ENCODE measurements around the gene HOXA13.
A peak's percentile ranks its signal among the peaks of the same experiment; 100 is the strongest.

The HOXA13 gene

GRCh38 chr7:27154369-27154768 lies 45.5 kb downstream of the HOXA13 start:
- Mint-ChIP-seq H3K4me3 (peak overlapping the region; percentile 58), H3K9me3 (no peaks in the 10 kb centered on the region), H3K36me3 (ENCODE audit: insufficient read depth) (peaks cover 36% of the 10 kb centered on the region), H3K27ac (ENCODE audit: low read depth) (peak overlapping the region; percentile 82), H3K27me3 (peaks cover 96% of the 10 kb centered on the region), H3K4me1 (peaks cover 55% of the 10 kb centered on the region)
- ATAC-seq (replicated peaks; ENCODE audit: extremely low read depth, poor library complexity, severe bottlenecking) (no peak), DNase-seq (ENCODE audit: low spot score in 2 of 2) (no peak)

- no peak overlapping the region for H3K27ac Mint-ChIP-seq (ENCODE audit: low read depth)
- peaks cover 36% of the 10 kb centered on the region for H3K36me3 Mint-ChIP-seq (ENCODE audit: insufficient read depth)
- H3K4me3 Mint-ChIP-seq: no peak overlapping the region
- DNase-seq (ENCODE audit: low spot score in 2 of 2): no peak
- no peaks in the 10 kb centered on the region for H3K9me3 Mint-ChIP-seq
- ATAC-seq (replicated peaks; ENCODE audit: extremely low read depth, poor library complexity, severe bottlenecking): no peak
- H3K4me1 Mint-ChIP-seq: peaks cover 50% of the 10 kb centered on the region
- peaks cover 96% of the 10 kb centered on the region for H3K27me3 Mint-ChIP-seq
Observed at GRCh38 chr7:27153526-27153925, 46.4 kb downstream of the HOXA13 start.

- peaks cover 32% of the 10 kb centered on the region for H3K36me3 Mint-ChIP-seq (ENCODE audit: insufficient read depth)
- peaks cover 96% of the 10 kb centered on the region for H3K27me3 Mint-ChIP-seq
- H3K9me3 Mint-ChIP-seq: no peaks in the 10 kb centered on the region
- peaks cover 47% of the 10 kb centered on the region for H3K4me1 Mint-ChIP-seq
- no peak overlapping the region for H3K27ac Mint-ChIP-seq (ENCODE audit: low read depth)
- no peak overlapping the region for H3K4me3 Mint-ChIP-seq
- no peak for DNase-seq (ENCODE audit: low spot score in 2 of 2)
- no peak for ATAC-seq (replicated peaks; ENCODE audit: extremely low read depth, poor library complexity, severe bottlenecking)
Observed at GRCh38 chr7:27152816-27153442, 47.0 kb downstream of the HOXA13 start.

- peaks cover 44% of the 10 kb centered on the region for H3K4me1 Mint-ChIP-seq
- peak within 1 kb of the TSS; percentile 77 for H3K27ac Mint-ChIP-seq (ENCODE audit: low read depth)
- ATAC-seq (replicated peaks; ENCODE audit: extremely low read depth, poor library complexity, severe bottlenecking) (no peak), DNase-seq (ENCODE audit: low spot score in 2 of 2) (no peak)
- H3K36me3 Mint-ChIP-seq (ENCODE audit: insufficient read depth): peaks cover 26% of the 10 kb centered on the region
- peaks cover 96% of the 10 kb centered on the region for H3K27me3 Mint-ChIP-seq
- peak within 1 kb of the TSS; percentile 82 for H3K4me3 Mint-ChIP-seq
- H3K9me3 Mint-ChIP-seq: no peaks in the 10 kb centered on the region
Observed at GRCh38 chr7:27151931-27152815, 47.7 kb downstream of the HOXA13 start, which contains the start of gene HOXA3. HOXA3 (minus strand) TSS chr7:27152583; CDS start chr7:27110640, 41,943 bp downstream.

- ATAC-seq (replicated peaks; ENCODE audit: extremely low read depth, poor library complexity, severe bottlenecking) (no peak), DNase-seq (ENCODE audit: low spot score in 2 of 2) (no peak)
- peaks cover 44% of the 10 kb centered on the region for H3K4me1 Mint-ChIP-seq
- H3K27me3 Mint-ChIP-seq: peaks cover 96% of the 10 kb centered on the region
- H3K4me3 Mint-ChIP-seq: peak overlapping the region; percentile 82
- peaks cover 22% of the 10 kb centered on the region for H3K36me3 Mint-ChIP-seq (ENCODE audit: insufficient read depth)
- H3K9me3 Mint-ChIP-seq: no peaks in the 10 kb centered on the region
- H3K27ac Mint-ChIP-seq (ENCODE audit: low read depth): peak overlapping the region; percentile 77
Observed at GRCh38 chr7:27151341-27151930, 48.5 kb downstream of the HOXA13 start.

GRCh38 chr7:27150568-27151340 lies 49.1 kb downstream of the HOXA13 start:
- DNase-seq (ENCODE audit: low spot score in 2 of 2): no peak
- H3K27ac Mint-ChIP-seq (ENCODE audit: low read depth): peak overlapping the region; percentile 77
- peaks cover 43% of the 10 kb centered on the region for H3K4me1 Mint-ChIP-seq
- peak overlapping the region; percentile 82 for H3K4me3 Mint-ChIP-seq
- peaks cover 96% of the 10 kb centered on the region for H3K27me3 Mint-ChIP-seq
- H3K9me3 Mint-ChIP-seq: no peaks in the 10 kb centered on the region
- H3K36me3 Mint-ChIP-seq (ENCODE audit: insufficient read depth): peaks cover 16% of the 10 kb centered on the region
- ATAC-seq (replicated peaks; ENCODE audit: extremely low read depth, poor library complexity, severe bottlenecking): peak; percentile 69

- Mint-ChIP-seq H3K36me3 (ENCODE audit: insufficient read depth) (peaks cover 14% of the 10 kb centered on the region), H3K27ac (ENCODE audit: low read depth) (no peak overlapping the region), H3K4me3 (peak overlapping the region; percentile 82), H3K27me3 (peaks cover 96% of the 10 kb centered on the region), H3K9me3 (no peaks in the 10 kb centered on the region), H3K4me1 (peaks cover 37% of the 10 kb centered on the region)
- DNase-seq (ENCODE audit: low spot score in 2 of 2) (no peak), ATAC-seq (replicated peaks; ENCODE audit: extremely low read depth, poor library complexity, severe bottlenecking) (no peak)
Observed at GRCh38 chr7:27149842-27150567, 49.9 kb downstream of the HOXA13 start.

GRCh38 chr7:27148756-27149641 lies 50.9 kb downstream of the HOXA13 start:
- peaks cover 27% of the 10 kb centered on the region for H3K4me1 Mint-ChIP-seq
- no peak for ATAC-seq (replicated peaks; ENCODE audit: extremely low read depth, poor library complexity, severe bottlenecking)
- DNase-seq (ENCODE audit: low spot score in 2 of 2): no peak
- H3K9me3 Mint-ChIP-seq: no peaks in the 10 kb centered on the region
- H3K27me3 Mint-ChIP-seq: peaks cover 88% of the 10 kb centered on the region
- H3K27ac Mint-ChIP-seq (ENCODE audit: low read depth): no peak overlapping the region
- peaks cover 9% of the 10 kb centered on the region for H3K36me3 Mint-ChIP-seq (ENCODE audit: insufficient read depth)
- no peak overlapping the region for H3K4me3 Mint-ChIP-seq

GRCh38 chr7:27148031-27148755 lies 51.7 kb downstream of the HOXA13 start:
- ATAC-seq (replicated peaks; ENCODE audit: extremely low read depth, poor library complexity, severe bottlenecking) (no peak), DNase-seq (ENCODE audit: low spot score in 2 of 2) (no peak)
- Mint-ChIP-seq H3K4me1 (peaks cover 27% of the 10 kb centered on the region), H3K27ac (ENCODE audit: low read depth) (no peak overlapping the region), H3K27me3 (peaks cover 80% of the 10 kb centered on the region), H3K36me3 (ENCODE audit: insufficient read depth) (peaks cover 9% of the 10 kb centered on the region), H3K9me3 (no peaks in the 10 kb centered on the region), H3K4me3 (peak overlapping the region; percentile 41)

- peaks cover 27% of the 10 kb centered on the region for H3K4me1 Mint-ChIP-seq
- DNase-seq (ENCODE audit: low spot score in 2 of 2): no peak
- peaks cover 79% of the 10 kb centered on the region for H3K27me3 Mint-ChIP-seq
- ATAC-seq (replicated peaks; ENCODE audit: extremely low read depth, poor library complexity, severe bottlenecking): no peak
- no peak within 1 kb of the TSS for H3K27ac Mint-ChIP-seq (ENCODE audit: low read depth)
- peak within 1 kb of the TSS; percentile 41 for H3K4me3 Mint-ChIP-seq
- H3K36me3 Mint-ChIP-seq (ENCODE audit: insufficient read depth): peaks cover 9% of the 10 kb centered on the region
- no peaks in the 10 kb centered on the region for H3K9me3 Mint-ChIP-seq
Observed at GRCh38 chr7:27147199-27148030, 52.5 kb downstream of the HOXA13 start, which contains the start of gene HOXA6. HOXA6 (minus strand) TSS chr7:27147774; CDS start chr7:27147749, 25 bp downstream.
